IMR-90 (cell line): ENCODE measurements around the gene ACRBP.

ENCODE experiments used
- BHLHE40 ChIP-seq: fragments of 150-350 bp; IDR thresholded peaks from 2 replicates; pipeline ENCODE4 v1.6.1; 2016; ENCODE audit warnings: mild to moderate bottlenecking, low read depth, low read length
- CEBPB ChIP-seq: IDR thresholded peaks from 2 replicates; pipeline ENCODE4 v1.6.1; 2012; ENCODE audit warnings: low read depth, low read length, improper control_type of control experiment
- CTCF ChIP-seq: conservative IDR thresholded peaks from 2 replicates; pipeline ENCODE4 v1.5.1; 2012; ENCODE audit warnings: mild to moderate bottlenecking, low read depth, low read length, improper control_type of control experiment
- FOS ChIP-seq: fragments of 150-350 bp; IDR thresholded peaks from 2 replicates; pipeline ENCODE4 v1.6.1; 2016; ENCODE audit warnings: low read depth, low read length
- MAFK ChIP-seq: IDR thresholded peaks from 2 replicates; pipeline ENCODE4 v1.6.1; 2012; ENCODE audit warnings: low read depth, low read length, improper control_type of control experiment
- MXI1 ChIP-seq: IDR thresholded peaks from 2 replicates; pipeline ENCODE4 v1.6.1; 2012; ENCODE audit warnings: low read depth, mild to moderate bottlenecking, low read length, moderate library complexity, borderline replicate concordance
- POLR2A ChIP-seq: IDR thresholded peaks from 2 replicates; pipeline ENCODE4 v1.6.1; 2012; ENCODE audit warnings: mild to moderate bottlenecking, low read depth, low read length
- RAD21 ChIP-seq: IDR thresholded peaks from 2 replicates; pipeline ENCODE4 v1.6.1; 2012; ENCODE audit warnings: low read length, improper control_type of control experiment
- RCOR1 ChIP-seq: IDR thresholded peaks from 2 replicates; pipeline ENCODE4 v1.6.1; 2012; ENCODE audit warnings: mild to moderate bottlenecking, low read length, improper control_type of control experiment; ENCODE audit not compliant: insufficient replicate concordance
- RFX5 ChIP-seq: IDR thresholded peaks from 2 replicates; pipeline ENCODE4 v1.8.0; 2012; ENCODE audit warnings: low read depth, mild to moderate bottlenecking, low read length, moderate library complexity
- TF ChIP-seq, protein P1 (sequence below): fragments of 150-350 bp; IDR thresholded peaks from 2 replicates; pipeline ENCODE4 v1.6.1; 2016; ENCODE audit warnings: low read depth, mild to moderate bottlenecking, low read length, moderate library complexity, borderline replicate concordance

- no peak for TF ChIP-seq CTCF
- no peak for TF ChIP-seq RFX5
- TF ChIP-seq POLR2A: peak; percentile 80
- TF ChIP-seq BHLHE40: no peak
- TF ChIP-seq, protein P1, sequence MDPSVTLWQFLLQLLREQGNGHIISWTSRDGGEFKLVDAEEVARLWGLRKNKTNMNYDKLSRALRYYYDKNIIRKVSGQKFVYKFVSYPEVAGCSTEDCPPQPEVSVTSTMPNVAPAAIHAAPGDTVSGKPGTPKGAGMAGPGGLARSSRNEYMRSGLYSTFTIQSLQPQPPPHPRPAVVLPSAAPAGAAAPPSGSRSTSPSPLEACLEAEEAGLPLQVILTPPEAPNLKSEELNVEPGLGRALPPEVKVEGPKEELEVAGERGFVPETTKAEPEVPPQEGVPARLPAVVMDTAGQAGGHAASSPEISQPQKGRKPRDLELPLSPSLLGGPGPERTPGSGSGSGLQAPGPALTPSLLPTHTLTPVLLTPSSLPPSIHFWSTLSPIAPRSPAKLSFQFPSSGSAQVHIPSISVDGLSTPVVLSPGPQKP: peak; percentile 97
- TF ChIP-seq FOS: no peak
- no peak for TF ChIP-seq RAD21
- peak; percentile 35; the same call in 1 of the 2 replicates for TF ChIP-seq CEBPB
- no peak for TF ChIP-seq MAFK
- TF ChIP-seq MXI1: no peak
- TF ChIP-seq RCOR1: no peak
Observed at GRCh38 chr12:6662906-6663742, 15.9 kb upstream of the ACRBP start, which contains the start of gene ING4.
